ENCODE results near the gene POLK.
"Not testable (repeated sequence)": the region's sequence is repeated elsewhere in the genome, so short reads cannot be mapped to it uniquely, and the experiment has no call there.

POLK gene

GRCh38 chr5:75551471-75551870 lies 39.8 kb downstream of the POLK start:
- no peak for DNase-seq (ENCODE audit: low read depth)

- no peak for DNase-seq (ENCODE audit: low read depth)
These were observed 41.1 kb downstream of the POLK start for GRCh38 chr5:75552764-75553163.

DNA sequence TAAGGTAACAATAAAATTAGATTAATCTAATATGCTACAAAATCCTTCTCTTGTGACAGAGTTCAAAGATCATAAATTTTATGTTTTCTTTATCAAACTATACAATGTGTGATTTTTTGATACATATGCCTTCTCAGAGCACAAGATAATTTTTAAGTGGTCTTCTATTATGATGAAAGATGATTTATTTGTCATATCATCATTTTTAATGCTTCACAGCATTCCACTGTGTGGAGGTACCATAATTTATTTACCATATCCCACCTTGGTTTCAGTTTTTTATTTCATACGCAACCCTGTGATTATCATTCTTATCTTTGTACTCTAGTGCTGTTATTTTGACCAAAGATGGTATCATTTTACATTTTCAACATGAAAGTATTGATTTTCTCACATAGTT lies 41.7 kb downstream of the POLK start:
- DNase-seq (ENCODE audit: low read depth) = no peak

- no peak for DNase-seq (ENCODE audit: low read depth)
These were observed 46.5 kb downstream of the POLK start for GRCh38 chr5:75558221-75558620.

DNA sequence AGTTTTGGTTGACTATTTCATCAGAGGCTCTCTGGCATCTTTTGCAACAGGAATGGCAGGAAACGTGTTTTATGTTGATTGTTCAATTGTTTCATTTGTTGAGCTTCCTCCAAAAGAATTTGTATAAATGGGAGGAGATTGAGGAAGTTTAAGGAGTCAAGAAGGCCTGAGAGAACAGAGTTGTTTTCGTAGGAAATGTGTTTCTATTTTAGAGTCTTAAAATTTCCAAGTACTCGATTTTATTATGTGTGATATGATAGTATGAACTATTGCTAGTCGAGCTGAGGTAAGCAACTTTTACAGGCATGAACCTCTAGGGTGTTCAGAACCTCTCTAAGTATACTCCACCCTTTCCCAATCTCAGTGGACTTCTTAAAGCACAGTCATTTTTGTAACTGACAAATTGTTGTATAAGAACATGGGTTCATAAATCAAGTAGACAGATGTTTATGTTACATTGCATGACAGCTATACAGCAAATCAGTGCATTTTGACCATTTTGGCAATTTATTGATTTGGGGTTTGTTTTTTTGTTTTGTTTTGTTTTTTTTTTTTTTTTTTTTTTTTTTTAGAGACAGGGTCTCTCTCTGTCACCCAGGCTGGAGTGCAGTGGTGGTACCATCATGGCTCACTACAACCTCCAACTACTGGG lies 47.4 kb downstream of the POLK start:
- no peak for DNase-seq (ENCODE audit: low read depth)

DNA sequence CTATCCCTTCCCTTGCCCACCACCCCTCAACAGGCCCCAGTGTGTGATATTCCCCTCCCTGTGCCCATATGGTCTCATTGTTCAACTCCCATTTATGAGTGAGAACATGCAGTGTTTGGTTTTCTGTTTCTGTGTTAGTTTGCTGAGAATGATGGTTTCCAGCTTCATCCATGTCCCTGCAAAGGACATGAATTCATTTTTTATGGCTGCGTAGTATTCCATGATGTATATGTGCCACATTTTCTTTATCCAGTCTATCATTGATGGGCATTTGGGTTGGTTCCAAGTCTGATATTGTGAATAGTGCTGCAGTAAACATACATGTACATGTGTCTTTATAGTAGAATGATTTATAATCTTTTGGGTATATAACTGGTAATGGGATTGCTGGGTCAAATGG lies 49.0 kb downstream of the POLK start:
- not testable (repeated sequence) for DNase-seq (ENCODE audit: low read depth)

- DNase-seq (ENCODE audit: low read depth) = not testable (repeated sequence)
These were observed 54.5 kb downstream of the POLK start for GRCh38 chr5:75565991-75566709.

GRCh38 chr5:75566710-75567309 lies 55.1 kb downstream of the POLK start:
- DNase-seq (ENCODE audit: low read depth) = peak; percentile 10

DNA sequence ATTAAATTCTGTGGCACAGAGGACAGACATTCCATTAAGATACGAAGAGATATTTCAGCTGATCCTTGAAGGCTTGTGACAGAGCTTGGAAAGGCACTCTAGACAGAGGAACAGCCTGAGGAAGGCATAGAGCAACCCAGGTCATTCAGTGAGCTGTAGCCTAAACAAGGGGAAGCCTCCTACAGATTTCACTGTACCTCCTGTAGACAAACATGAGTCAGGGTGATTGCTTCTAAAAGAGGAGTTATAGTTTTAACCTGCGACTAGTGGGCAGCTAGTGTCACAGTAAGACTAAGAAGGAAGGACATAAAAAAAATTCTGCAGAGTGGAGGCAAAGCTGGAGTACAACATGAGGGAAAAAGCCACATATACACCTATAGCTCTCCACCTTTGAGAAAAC lies 56.0 kb downstream of the POLK start:
- no peak for DNase-seq (ENCODE audit: low read depth)

GRCh38 chr5:75568202-75568601 lies 56.5 kb downstream of the POLK start:
- DNase-seq (ENCODE audit: low read depth) = no peak

GRCh38 chr5:75571547-75571946 lies 59.9 kb downstream of the POLK start:
- DNase-seq (ENCODE audit: low read depth) = no peak

DNA sequence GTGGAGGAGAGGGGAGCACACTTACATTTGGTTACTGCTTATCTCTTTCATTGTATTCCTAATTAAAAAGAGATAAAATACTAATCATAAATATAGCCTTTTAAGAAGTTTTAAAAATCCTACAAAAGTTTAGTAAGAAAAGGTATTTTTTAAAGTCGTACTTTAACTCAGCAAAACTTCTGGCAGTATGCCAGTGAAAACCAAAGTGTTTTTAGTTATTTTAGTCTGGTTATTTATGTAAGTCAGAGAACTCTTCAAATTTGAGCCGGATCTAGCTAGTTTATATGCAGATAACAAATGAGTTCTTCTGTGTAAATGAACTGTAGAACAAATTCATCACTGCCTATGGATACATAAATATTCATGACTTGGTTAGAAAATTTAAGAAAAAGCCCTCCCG lies 63.1 kb downstream of the POLK start:
- no peak for DNase-seq (ENCODE audit: low read depth)

DNA sequence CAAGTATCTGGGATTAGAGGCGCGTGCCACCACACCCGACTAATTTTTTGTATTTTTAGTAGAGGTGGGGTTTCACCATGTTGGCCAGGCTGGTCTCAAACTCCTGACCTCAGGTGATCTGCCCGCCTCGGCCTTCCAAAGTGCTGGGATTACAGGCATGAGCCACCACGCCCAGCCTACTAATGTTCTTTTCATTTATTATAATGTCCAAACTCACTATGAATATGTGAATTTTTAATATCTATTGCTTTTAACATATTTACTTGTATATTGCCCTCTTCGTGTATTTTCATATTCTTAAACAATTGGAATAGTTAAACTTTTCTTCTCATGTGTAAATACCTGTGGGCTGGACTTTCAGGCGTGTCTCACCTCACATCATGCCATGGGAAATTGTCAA lies 66.6 kb downstream of the POLK start:
- not testable (repeated sequence) for DNase-seq (ENCODE audit: low read depth)

GRCh38 chr5:75584641-75585040 lies 73.0 kb downstream of the POLK start:
- no peak for DNase-seq (ENCODE audit: low read depth)

DNA sequence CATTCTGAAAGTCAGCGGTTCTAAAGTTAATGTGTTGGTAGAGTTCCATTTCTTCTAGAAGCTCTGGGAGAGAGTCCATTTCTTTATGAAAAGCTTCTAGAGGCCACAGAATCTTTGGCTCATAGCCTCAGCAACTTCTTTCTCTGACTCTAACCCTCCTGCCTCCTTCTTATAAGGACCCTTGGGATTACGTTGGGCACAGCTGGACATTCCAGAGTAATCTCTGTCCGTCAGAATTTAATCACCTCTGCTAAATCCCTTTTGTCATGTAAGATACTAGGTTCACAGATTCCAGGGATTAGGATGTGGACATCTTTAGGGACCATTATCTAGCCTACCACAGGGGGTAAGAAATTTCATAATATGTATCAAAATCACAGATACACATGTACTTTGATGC lies 77.0 kb downstream of the POLK start:
- DNase-seq (ENCODE audit: low read depth) = no peak

- no peak for DNase-seq (ENCODE audit: low read depth)
These were observed 88.8 kb downstream of the POLK start for GRCh38 chr5:75600535-75600934.

- DNase-seq (ENCODE audit: low read depth) = no peak
These were observed 89.9 kb downstream of the POLK start for GRCh38 chr5:75601567-75601966.

- DNase-seq (ENCODE audit: low read depth) = no peak
These were observed 90.3 kb downstream of the POLK start for GRCh38 chr5:75601996-75602395.

DNA sequence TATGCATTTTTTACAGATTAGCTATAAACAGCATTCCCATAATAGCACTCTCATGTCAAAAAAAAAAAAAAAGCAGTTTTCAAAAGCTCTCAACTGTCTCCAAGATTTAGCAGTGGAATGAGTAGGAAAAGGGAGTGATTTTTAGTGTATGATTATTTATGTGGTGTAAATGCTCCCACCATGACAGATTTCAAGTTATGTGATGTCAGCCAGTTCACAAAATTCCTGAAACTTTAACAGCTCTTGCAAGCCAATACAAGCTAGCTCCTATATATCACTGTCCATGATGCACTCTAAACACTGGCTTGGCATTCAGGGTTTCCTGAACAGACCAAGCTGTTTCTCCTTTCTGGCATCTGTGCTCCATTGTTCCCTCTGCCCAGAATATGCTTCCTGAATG lies 91.7 kb downstream of the POLK start:
- DNase-seq (ENCODE audit: low read depth) = no peak

DNA sequence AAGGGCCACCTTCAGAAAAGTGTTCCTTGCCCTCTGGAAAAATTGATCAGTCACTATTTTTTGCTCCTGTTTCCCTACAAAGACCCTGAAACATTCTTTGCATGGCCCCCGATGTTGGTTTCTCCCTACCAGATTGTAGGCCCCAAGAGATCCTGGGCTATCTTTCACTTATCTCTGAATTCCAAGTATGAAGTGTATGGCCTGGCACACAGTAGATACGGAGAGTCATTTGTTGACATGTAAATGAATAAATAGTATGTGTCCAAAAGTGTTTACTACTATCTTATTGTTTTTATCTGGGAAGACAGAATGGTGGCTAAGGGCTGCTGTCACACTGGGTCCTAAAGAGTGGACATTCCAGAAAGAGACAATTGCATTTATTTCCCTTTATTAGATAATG lies 92.1 kb downstream of the POLK start:
- DNase-seq (ENCODE audit: low read depth) = no peak

GRCh38 chr5:75607341-75607740 lies 95.7 kb downstream of the POLK start:
- DNase-seq (ENCODE audit: low read depth) = not testable (repeated sequence)

GRCh38 chr5:75608870-75609269 lies 97.2 kb downstream of the POLK start:
- DNase-seq (ENCODE audit: low read depth) = no peak

- no peak for DNase-seq (ENCODE audit: low read depth)
These were observed 98.5 kb downstream of the POLK start for GRCh38 chr5:75610201-75610600.

Measured in stimulated activated CD8-positive, alpha-beta memory T cell treated with anti-CD3 and anti-CD28 coated beads, Interleukin-12 subunit alpha, Interleukin-12 subunit beta, amount 100 ng/mL, for 1 hour (primary cell).